GM21737 (cell line): Measurements from ENCODE around the gene RNASEH2B.

Experiments used
- ATAC-seq: cut with Tn5 transposase; IDR thresholded peaks from one replicate; pipeline ENCODE4 v1.9.1; 2021; ENCODE audit warnings: mild to moderate bottlenecking, moderate library complexity; ENCODE audit not compliant: unreplicated experiment

RNASEH2B gene

GRCh38 chr13:50991579-50992521, 82.3 kb downstream of the RNASEH2B start:
- ATAC-seq = peak; percentile 83

GRCh38 chr13:50993371-50993770, 83.8 kb downstream of the RNASEH2B start:
- no peak for ATAC-seq

DNA sequence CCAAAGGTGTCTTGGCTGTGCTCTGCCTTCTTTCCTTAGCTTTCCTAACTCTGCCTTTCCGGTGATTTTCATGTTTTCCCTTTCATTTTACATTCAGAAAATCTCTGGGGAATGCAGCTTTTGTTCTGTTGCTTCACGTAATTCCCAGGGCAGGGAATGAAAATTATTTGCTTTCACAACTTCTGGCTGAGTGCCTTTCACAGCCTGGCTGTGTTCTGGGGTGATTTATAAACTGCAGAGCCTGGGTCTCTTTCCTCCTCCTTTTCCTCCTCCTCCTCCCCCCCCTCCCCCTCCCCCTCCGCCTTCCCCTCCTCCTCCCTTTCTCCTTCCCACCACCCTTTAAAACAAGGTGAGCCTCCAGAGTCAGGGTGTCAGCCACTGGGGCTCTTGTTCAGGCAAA, 84.3 kb downstream of the RNASEH2B start:
- no peak for ATAC-seq

- ATAC-seq = no peak
Measured at GRCh38 chr13:50994651-50995050, 85.1 kb downstream of the RNASEH2B start.

DNA sequence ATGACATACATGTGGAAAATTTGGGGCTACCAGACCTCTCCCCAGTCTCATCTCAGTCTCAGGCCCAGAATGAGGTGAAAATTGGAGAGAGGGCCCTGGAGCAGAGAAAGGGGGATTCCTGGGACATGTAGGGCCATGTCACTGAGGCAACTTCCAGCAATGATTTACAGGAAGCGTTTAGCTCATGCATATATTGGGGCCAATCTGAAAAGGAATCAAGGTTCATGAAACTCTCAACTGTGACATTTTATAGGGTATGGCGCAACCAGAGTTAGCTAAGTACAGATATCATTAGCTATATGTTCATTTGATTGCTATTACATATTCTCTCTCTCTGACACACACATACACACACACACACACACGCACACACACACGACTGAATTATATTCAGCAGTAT, 86.3 kb downstream of the RNASEH2B start:
- ATAC-seq = no peak

DNA sequence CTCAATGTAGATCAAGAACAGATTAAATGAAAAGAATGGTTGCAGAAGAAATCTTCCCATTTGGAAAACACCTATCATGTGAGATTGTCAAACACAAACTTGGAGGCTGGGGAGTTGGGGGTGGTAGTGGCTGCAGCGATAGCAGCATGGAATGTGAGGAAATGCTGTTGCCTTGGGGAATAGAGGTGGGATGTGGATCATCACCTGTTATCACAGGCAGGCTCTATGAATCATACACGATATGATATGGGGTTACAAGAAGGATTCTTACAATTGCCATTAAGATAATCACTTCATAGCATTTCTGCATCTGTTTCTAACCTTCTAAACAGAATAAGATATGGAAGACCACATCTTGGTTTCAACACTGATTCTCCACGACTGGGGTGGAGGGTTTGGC, 88.7 kb downstream of the RNASEH2B start:
- no peak for ATAC-seq

- no peak for ATAC-seq
Measured at GRCh38 chr13:50999641-51000040, 90.0 kb downstream of the RNASEH2B start.

DNA sequence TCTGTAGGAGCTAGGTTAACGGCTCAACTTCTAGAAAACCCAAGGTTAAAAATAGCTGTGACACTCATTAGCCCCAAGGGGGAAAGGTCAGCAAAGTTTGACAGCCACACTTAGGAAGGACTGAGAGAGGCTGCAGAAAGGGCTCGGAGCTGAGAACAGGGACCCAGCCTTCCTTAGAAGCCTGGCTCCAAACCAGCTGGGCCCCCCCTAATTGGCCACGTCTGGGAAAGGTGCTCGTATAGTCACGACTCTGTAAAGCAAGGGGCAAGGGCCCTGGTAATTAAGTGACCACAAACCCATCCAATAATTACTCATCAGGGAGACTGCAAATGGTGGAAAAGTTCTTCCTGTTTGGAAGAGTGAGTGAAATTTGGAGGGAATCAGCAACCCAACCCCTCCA, 90.5 kb downstream of the RNASEH2B start:
- ATAC-seq = no peak

- ATAC-seq = no peak
Measured at GRCh38 chr13:51000571-51001260, 91.1 kb downstream of the RNASEH2B start.

- ATAC-seq = no peak
Measured at GRCh38 chr13:51001335-51001734, 91.7 kb downstream of the RNASEH2B start.

GRCh38 chr13:51002736-51003135, 93.1 kb downstream of the RNASEH2B start:
- no peak for ATAC-seq

GRCh38 chr13:51003642-51004041, 94.1 kb downstream of the RNASEH2B start:
- ATAC-seq = no peak

GRCh38 chr13:51004111-51004865, 94.7 kb downstream of the RNASEH2B start:
- ATAC-seq = no peak

- no peak for ATAC-seq
Measured at GRCh38 chr13:51004918-51005460, 95.4 kb downstream of the RNASEH2B start.

DNA sequence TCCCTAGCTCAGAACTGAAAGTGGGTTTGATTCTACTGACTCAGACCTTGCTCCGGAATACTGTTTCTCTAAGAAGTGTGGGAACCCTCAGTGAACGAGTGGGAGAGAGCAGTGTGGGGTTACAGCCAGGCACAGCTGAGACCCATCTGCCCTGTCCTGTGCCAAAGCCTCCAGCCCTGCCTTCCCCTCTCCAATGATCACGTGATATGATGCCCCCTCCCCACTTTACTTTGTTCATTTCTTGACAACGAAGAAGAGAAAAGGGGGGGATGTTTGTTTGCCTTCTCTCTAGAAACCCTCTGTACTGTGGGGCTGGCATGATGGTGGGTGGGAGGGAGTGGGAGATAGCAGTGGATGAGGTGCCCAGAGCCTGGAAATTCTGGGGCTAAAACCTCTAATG, 96.0 kb downstream of the RNASEH2B start:
- ATAC-seq = no peak
